GM23338 (cell line): ENCODE results near the gene C11orf42. TPM values are rescaled to one million over a fixed set of nuclear protein-coding genes. Genes with fewer than 3 reads are reported as not detected.

Experiments used
- ATAC-seq: fragments of 200-7000 bp; cut with Tn5 transposase; 3 replicates; pipeline ENCODE4 v1.9.1; 2020
- DNase-seq: peaks from one replicate; pipeline ENCODE4 v3.0.0-alpha.2; 2015; ENCODE audit warnings: low spot score
- H2AFZ ChIP-seq: fragments of 200-600 bp; sonication (generic); 2 replicates; pipeline ENCODE4 v1.8.0; 2016; ENCODE audit warnings: antibody characterized with exemption, mild to moderate bottlenecking, moderate library complexity
- H3F3A ChIP-seq: fragments of 200-600 bp; sonication (generic); replicated peaks from 2 replicates; pipeline ENCODE4 v1.8.0; 2017; ENCODE audit warnings: antibody characterized with exemption, mixed run types, low read depth
- H3K27ac ChIP-seq: fragments of 200-600 bp; sonication (generic); 2 replicates; pipeline ENCODE4 v1.6.1; 2016; ENCODE audit warnings: low read depth
- H3K27me3 ChIP-seq: fragments of 200-600 bp; sonication (generic); 2 replicates; pipeline ENCODE4 v1.8.0; 2016; ENCODE audit warnings: mild to moderate bottlenecking, mixed run types, moderate library complexity; ENCODE audit not compliant: insufficient read depth
- H3K36me3 ChIP-seq: fragments of 200-600 bp; sonication (generic); 2 replicates; pipeline ENCODE4 v1.8.0; 2016; ENCODE audit warnings: mild to moderate bottlenecking; ENCODE audit not compliant: insufficient read depth
- H3K4me1 ChIP-seq: fragments of 200-600 bp; sonication (generic); 2 replicates; pipeline ENCODE4 v1.8.0; 2016; ENCODE audit warnings: mild to moderate bottlenecking, moderate library complexity; ENCODE audit not compliant: insufficient read depth
- H3K4me2 ChIP-seq: fragments of 200-600 bp; sonication (generic); 2 replicates; pipeline ENCODE4 v1.7.1; 2017; ENCODE audit warnings: mixed run types
- H3K4me3 ChIP-seq: fragments of 200-600 bp; sonication (generic); 2 replicates; pipeline ENCODE4 v1.6.1; 2016; ENCODE audit warnings: mixed run types
- H3K79me2 ChIP-seq: fragments of 200-600 bp; sonication (generic); replicated peaks from 2 replicates; pipeline ENCODE4 v1.8.0; 2017; ENCODE audit warnings: mild to moderate bottlenecking; ENCODE audit not compliant: insufficient read depth
- H3K9me2 ChIP-seq: fragments of 200-600 bp; sonication (generic); 2 replicates; pipeline ENCODE4 v1.8.0; 2017; ENCODE audit not compliant: insufficient read depth
- H4K20me1 ChIP-seq: fragments of 200-600 bp; sonication (generic); replicated peaks from 2 replicates; pipeline ENCODE4 v1.8.0; 2017; ENCODE audit warnings: mild to moderate bottlenecking; ENCODE audit not compliant: insufficient read depth
- H3K27ac Mint-ChIP-seq: 2 replicates; pipeline ENCODE4 v1.8.0; 2020; ENCODE audit warnings: inconsistent platforms, mild to moderate bottlenecking, moderate library complexity, mixed read lengths
- H3K27me3 Mint-ChIP-seq: 3 replicates; pipeline ENCODE4 v1.8.0; 2022; ENCODE audit warnings: low read depth, mild to moderate bottlenecking, moderate library complexity, mixed read lengths, inconsistent platforms; ENCODE audit not compliant: insufficient read depth, poor library complexity
- H3K36me3 Mint-ChIP-seq: 3 replicates; pipeline ENCODE4 v1.8.0; 2021; ENCODE audit warnings: low read depth, mild to moderate bottlenecking, inconsistent platforms, moderate library complexity, mixed read lengths
- H3K4me1 Mint-ChIP-seq: 3 replicates; pipeline ENCODE4 v1.8.0; 2020; ENCODE audit warnings: mild to moderate bottlenecking, inconsistent platforms, mixed read lengths
- H3K4me3 Mint-ChIP-seq: 3 replicates; pipeline ENCODE4 v1.8.0; 2021; ENCODE audit warnings: moderate library complexity, mild to moderate bottlenecking, inconsistent platforms, mixed read lengths
- H3K9me3 Mint-ChIP-seq: 3 replicates; pipeline ENCODE4 v1.8.0; 2020; ENCODE audit warnings: moderate library complexity, mild to moderate bottlenecking, inconsistent platforms, mixed read lengths
- CTCF ChIP-seq, 2 experiments: fragments of 200-600 bp in 1 of 2; sonication (generic) in 1 of 2; conservative IDR thresholded peaks; 2 replicates each; pipeline versions ENCODE4 v1.5.1 to v1.6.1; 2016 to 2017; ENCODE audit warnings: antibody characterized with exemption in 2 of 2, low read depth in 2 of 2, mild to moderate bottlenecking in 2 of 2, moderate library complexity in 1 of 2
- EZH2 ChIP-seq: fragments of 200-600 bp; sonication (generic); IDR thresholded peaks from one replicate; pipeline ENCODE4 v1.8.0; 2017; ENCODE audit warnings: antibody characterized with exemption, mild to moderate bottlenecking, low read depth; ENCODE audit not compliant: unreplicated experiment
- JUNB ChIP-seq: IDR thresholded peaks from one replicate; pipeline ENCODE4 v1.6.1; 2016; ENCODE audit warnings: antibody characterized with exemption; ENCODE audit not compliant: unreplicated experiment
- REST ChIP-seq: IDR thresholded peaks from one replicate; pipeline ENCODE4 v1.6.1; 2018; ENCODE audit warnings: antibody characterized with exemption; ENCODE audit not compliant: unreplicated experiment
- STAT1 ChIP-seq: IDR thresholded peaks from one replicate; pipeline ENCODE4 v1.6.1; 2016; ENCODE audit warnings: antibody characterized with exemption; ENCODE audit not compliant: unreplicated experiment
- ZNF114 ChIP-seq: fragments of 250-450 bp; sonication (Bioruptor Pico); IDR thresholded peaks from 2 replicates; pipeline ENCODE4 v1.5.0; 2020; ENCODE audit warnings: mild to moderate bottlenecking, moderate library complexity
- ZNF331 ChIP-seq: fragments of 250-450 bp; sonication (Bioruptor Pico); IDR thresholded peaks from 2 replicates; pipeline ENCODE4 v1.5.0; 2020; ENCODE audit warnings: low read depth, mild to moderate bottlenecking, moderate library complexity
- ZNF462 ChIP-seq: fragments of 250-450 bp; sonication (Bioruptor Pico); IDR thresholded peaks from 2 replicates; pipeline ENCODE4 v1.5.0; 2020; ENCODE audit warnings: mild to moderate bottlenecking, moderate library complexity
- polyA plus RNA-seq: library from polyadenylated mRNA; unstranded; fragments of >200 nt; fragmentation: Nextera tagmentation; extraction: Ambion mirVana; gene quantifications from 2 replicates; pipeline ENCODE4 v1.2.1, GENCODE V29; 2016
- total RNA-seq: library from RNA; depleted of rRNA; stranded (reverse); fragments of >200 nt; shearing (Covaris generic); gene quantifications from 2 replicates; pipeline ENCODE4 v1.2.3, GENCODE V29; 2014

C11orf42 gene
- total and polyA plus RNA-seq, 2 experiments from 2014 or later, result not detected

GRCh38 chr11:6238902-6239301 is 33.5 kb downstream of the C11orf42 start, which contains the start of gene CNGA4:
Gene CNGA4 (plus strand): TSS chr11:6239089. CDS start chr11:6239207, 118 bp downstream.
- H3K4me3 Mint-ChIP-seq, result no peak within 1 kb of the TSS
- H3F3A ChIP-seq, result no peaks in the 10 kb centered on the region
- DNase-seq (no peak), ATAC-seq (no peak)
- no peaks in the 10 kb centered on the region for H3K27me3 ChIP-seq
- H3K9me2 ChIP-seq, result no peaks in the 10 kb centered on the region
- H3K4me2 ChIP-seq, result no peak within 1 kb of the TSS
- no peaks in the 10 kb centered on the region for H3K4me1 ChIP-seq
- peaks cover 1% of the 10 kb centered on the region for H3K79me2 ChIP-seq
- H3K9me3 Mint-ChIP-seq, result no peaks in the 10 kb centered on the region
- peaks cover 16% of the 10 kb centered on the region for H3K4me1 Mint-ChIP-seq
- peaks cover 7% of the 10 kb centered on the region for H3K27me3 Mint-ChIP-seq
- H3K36me3 Mint-ChIP-seq, result no peaks in the 10 kb centered on the region
- H2AFZ ChIP-seq, result no peak within 1 kb of the TSS
- no peak for TF ChIP-seq ZNF114 (CRISPR knock-in tag)
- TF ChIP-seq JUNB, result no peak
- no peak for TF ChIP-seq EZH2
- no peak for TF ChIP-seq ZNF331 (CRISPR knock-in tag)
- no peak for TF ChIP-seq REST
- no peak for TF ChIP-seq ZNF462 (CRISPR knock-in tag)
- TF ChIP-seq CTCF (conservative IDR thresholded peaks at IDR 0.05; ENCODE audit: low read depth in 2 of 2), result no peak
- TF ChIP-seq STAT1, result no peak
- no peak within 1 kb of the TSS for H3K27ac Mint-ChIP-seq
- no peak within 1 kb of the TSS for H3K27ac ChIP-seq
- H3K36me3 ChIP-seq, result no peaks in the 10 kb centered on the region
- H3K4me3 ChIP-seq, result no peak within 1 kb of the TSS
- peaks cover under 1% of the 10 kb centered on the region; the same call in 1 of the 2 replicates for H4K20me1 ChIP-seq
